ENCODE data around the gene LRCH1. TPM values are rescaled to one million over a fixed set of nuclear protein-coding genes. Genes with fewer than 3 reads are reported as not detected.

LRCH1 gene
- total and polyA plus RNA-seq, 2 experiments from 2014 or later = 3.9 to 9.2 TPM

DNA sequence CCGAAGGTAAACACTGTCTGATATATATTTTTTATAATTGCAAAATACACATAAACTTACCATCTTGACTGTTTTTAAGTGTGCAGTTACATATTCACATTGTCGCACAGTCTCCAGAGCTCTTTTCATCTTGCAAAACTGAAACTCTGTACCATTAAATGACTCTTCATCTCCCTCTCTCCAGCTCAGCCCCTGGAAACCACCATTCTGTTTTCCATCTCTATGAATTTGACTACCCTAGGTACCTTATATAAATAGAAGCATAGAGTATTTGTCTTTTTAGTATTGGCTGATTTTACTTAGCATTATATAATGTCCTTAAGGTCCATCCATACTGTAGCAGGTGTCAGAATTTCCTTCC, 45.8 kb downstream of the LRCH1 start:
- no peak overlapping the region for H3K27ac ChIP-seq (ENCODE audit: low read depth)
- H3K9me2 ChIP-seq (ENCODE audit: insufficient read depth) = no peaks in the 10 kb centered on the region
- no peaks in the 10 kb centered on the region for H3K27me3 Mint-ChIP-seq (ENCODE audit: insufficient read depth, low read depth, poor library complexity)
- peaks cover 9% of the 10 kb centered on the region for H3K4me1 ChIP-seq (ENCODE audit: insufficient read depth)
- peaks cover 20% of the 10 kb centered on the region for H3K4me1 Mint-ChIP-seq
- no peak for DNase-seq (ENCODE audit: low spot score)
- TF ChIP-seq EZH2 (IDR thresholded peaks at IDR 0.05; ENCODE audit: low read depth, unreplicated experiment) (no peak), STAT1 (IDR thresholded peaks at IDR 0.05; ENCODE audit: unreplicated experiment) (no peak), POLR2AphosphoS5 (IDR thresholded peaks at IDR 0.05; ENCODE audit: low read depth) (no peak), ZNF331 (CRISPR knock-in tag; IDR thresholded peaks at IDR 0.05; ENCODE audit: low read depth) (no peak), NANOG (IDR thresholded peaks at IDR 0.05; ENCODE audit: borderline replicate concordance) (no peak)
- TF ChIP-seq, protein P1, sequence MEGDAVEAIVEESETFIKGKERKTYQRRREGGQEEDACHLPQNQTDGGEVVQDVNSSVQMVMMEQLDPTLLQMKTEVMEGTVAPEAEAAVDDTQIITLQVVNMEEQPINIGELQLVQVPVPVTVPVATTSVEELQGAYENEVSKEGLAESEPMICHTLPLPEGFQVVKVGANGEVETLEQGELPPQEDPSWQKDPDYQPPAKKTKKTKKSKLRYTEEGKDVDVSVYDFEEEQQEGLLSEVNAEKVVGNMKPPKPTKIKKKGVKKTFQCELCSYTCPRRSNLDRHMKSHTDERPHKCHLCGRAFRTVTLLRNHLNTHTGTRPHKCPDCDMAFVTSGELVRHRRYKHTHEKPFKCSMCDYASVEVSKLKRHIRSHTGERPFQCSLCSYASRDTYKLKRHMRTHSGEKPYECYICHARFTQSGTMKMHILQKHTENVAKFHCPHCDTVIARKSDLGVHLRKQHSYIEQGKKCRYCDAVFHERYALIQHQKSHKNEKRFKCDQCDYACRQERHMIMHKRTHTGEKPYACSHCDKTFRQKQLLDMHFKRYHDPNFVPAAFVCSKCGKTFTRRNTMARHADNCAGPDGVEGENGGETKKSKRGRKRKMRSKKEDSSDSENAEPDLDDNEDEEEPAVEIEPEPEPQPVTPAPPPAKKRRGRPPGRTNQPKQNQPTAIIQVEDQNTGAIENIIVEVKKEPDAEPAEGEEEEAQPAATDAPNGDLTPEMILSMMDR (conservative IDR thresholded peaks at IDR 0.05; ENCODE audit: low read depth in 2 of 2) = no peak
- TF ChIP-seq, protein P2, sequence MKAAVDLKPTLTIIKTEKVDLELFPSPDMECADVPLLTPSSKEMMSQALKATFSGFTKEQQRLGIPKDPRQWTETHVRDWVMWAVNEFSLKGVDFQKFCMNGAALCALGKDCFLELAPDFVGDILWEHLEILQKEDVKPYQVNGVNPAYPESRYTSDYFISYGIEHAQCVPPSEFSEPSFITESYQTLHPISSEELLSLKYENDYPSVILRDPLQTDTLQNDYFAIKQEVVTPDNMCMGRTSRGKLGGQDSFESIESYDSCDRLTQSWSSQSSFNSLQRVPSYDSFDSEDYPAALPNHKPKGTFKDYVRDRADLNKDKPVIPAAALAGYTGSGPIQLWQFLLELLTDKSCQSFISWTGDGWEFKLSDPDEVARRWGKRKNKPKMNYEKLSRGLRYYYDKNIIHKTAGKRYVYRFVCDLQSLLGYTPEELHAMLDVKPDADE (IDR thresholded peaks at IDR 0.05) = no peak
- TF ChIP-seq, protein P3, sequence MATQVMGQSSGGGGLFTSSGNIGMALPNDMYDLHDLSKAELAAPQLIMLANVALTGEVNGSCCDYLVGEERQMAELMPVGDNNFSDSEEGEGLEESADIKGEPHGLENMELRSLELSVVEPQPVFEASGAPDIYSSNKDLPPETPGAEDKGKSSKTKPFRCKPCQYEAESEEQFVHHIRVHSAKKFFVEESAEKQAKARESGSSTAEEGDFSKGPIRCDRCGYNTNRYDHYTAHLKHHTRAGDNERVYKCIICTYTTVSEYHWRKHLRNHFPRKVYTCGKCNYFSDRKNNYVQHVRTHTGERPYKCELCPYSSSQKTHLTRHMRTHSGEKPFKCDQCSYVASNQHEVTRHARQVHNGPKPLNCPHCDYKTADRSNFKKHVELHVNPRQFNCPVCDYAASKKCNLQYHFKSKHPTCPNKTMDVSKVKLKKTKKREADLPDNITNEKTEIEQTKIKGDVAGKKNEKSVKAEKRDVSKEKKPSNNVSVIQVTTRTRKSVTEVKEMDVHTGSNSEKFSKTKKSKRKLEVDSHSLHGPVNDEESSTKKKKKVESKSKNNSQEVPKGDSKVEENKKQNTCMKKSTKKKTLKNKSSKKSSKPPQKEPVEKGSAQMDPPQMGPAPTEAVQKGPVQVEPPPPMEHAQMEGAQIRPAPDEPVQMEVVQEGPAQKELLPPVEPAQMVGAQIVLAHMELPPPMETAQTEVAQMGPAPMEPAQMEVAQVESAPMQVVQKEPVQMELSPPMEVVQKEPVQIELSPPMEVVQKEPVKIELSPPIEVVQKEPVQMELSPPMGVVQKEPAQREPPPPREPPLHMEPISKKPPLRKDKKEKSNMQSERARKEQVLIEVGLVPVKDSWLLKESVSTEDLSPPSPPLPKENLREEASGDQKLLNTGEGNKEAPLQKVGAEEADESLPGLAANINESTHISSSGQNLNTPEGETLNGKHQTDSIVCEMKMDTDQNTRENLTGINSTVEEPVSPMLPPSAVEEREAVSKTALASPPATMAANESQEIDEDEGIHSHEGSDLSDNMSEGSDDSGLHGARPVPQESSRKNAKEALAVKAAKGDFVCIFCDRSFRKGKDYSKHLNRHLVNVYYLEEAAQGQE (IDR thresholded peaks at IDR 0.05; ENCODE audit: unreplicated experiment) = no peak
- no peak overlapping the region for H3K4me2 ChIP-seq
- peaks cover 4% of the 10 kb centered on the region; the same call in 1 of the 3 replicates for H3K36me3 Mint-ChIP-seq (ENCODE audit: low read depth)
- H3K9me3 Mint-ChIP-seq = no peaks in the 10 kb centered on the region
- H3K27me3 ChIP-seq (ENCODE audit: insufficient read depth) = no peaks in the 10 kb centered on the region
- no peak overlapping the region for H3K4me3 Mint-ChIP-seq
- no peak for ATAC-seq
- H3K27ac Mint-ChIP-seq = no peak overlapping the region
- H4K20me1 ChIP-seq (replicated peaks; ENCODE audit: insufficient read depth) = no peaks in the 10 kb centered on the region
- H2AFZ ChIP-seq = no peak overlapping the region
- no peaks in the 10 kb centered on the region for H3F3A ChIP-seq (replicated peaks; ENCODE audit: low read depth)
- peaks cover 50% of the 10 kb centered on the region for H3K79me2 ChIP-seq (replicated peaks; ENCODE audit: insufficient read depth)
- H3K4me3 ChIP-seq = no peak overlapping the region
- H3K36me3 ChIP-seq (ENCODE audit: insufficient read depth) = no peaks in the 10 kb centered on the region

DNA sequence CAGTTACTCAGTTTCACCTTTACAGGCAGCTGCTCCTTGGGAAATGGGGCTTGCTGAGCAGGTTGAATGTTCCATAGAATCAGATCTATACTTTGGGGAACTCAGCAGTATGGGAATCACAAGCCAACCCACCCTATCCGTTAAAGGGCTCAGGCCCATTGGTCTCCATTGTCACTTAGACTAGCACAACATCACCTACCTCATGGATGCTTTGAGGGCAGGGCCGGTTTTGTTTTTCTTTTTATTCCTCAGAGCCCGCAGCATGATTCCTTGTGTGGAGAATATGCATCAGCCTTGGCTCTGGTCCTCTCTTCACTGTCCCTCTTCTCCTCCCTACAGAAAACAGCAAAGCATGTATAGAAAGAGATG, 48.0 kb downstream of the LRCH1 start:
- peaks cover 4% of the 10 kb centered on the region; the same call in 1 of the 3 replicates for H3K36me3 Mint-ChIP-seq (ENCODE audit: low read depth)
- H4K20me1 ChIP-seq (replicated peaks; ENCODE audit: insufficient read depth) = no peaks in the 10 kb centered on the region
- H3K4me1 ChIP-seq (ENCODE audit: insufficient read depth) = no peaks in the 10 kb centered on the region
- no peaks in the 10 kb centered on the region for H3K36me3 ChIP-seq (ENCODE audit: insufficient read depth)
- H3F3A ChIP-seq (replicated peaks; ENCODE audit: low read depth) = no peaks in the 10 kb centered on the region
- peaks cover 7% of the 10 kb centered on the region; the same call in 2 of the 3 replicates for H3K4me1 Mint-ChIP-seq
- no peak for DNase-seq (ENCODE audit: low spot score)
- no peaks in the 10 kb centered on the region for H3K9me3 Mint-ChIP-seq
- H3K27ac Mint-ChIP-seq = no peak overlapping the region
- H3K27me3 Mint-ChIP-seq (ENCODE audit: insufficient read depth, low read depth, poor library complexity) = peaks cover 1% of the 10 kb centered on the region
- no peak for ATAC-seq
- no peak overlapping the region for H2AFZ ChIP-seq
- no peak overlapping the region for H3K4me2 ChIP-seq
- H3K79me2 ChIP-seq (replicated peaks; ENCODE audit: insufficient read depth) = peaks cover 49% of the 10 kb centered on the region
- H3K27me3 ChIP-seq (ENCODE audit: insufficient read depth) = no peaks in the 10 kb centered on the region
- no peaks in the 10 kb centered on the region for H3K9me2 ChIP-seq (ENCODE audit: insufficient read depth)
- no peak overlapping the region; the same call in 1 of the 2 replicates for H3K27ac ChIP-seq (ENCODE audit: low read depth)
- H3K4me3 Mint-ChIP-seq = no peak overlapping the region
- no peak overlapping the region for H3K4me3 ChIP-seq
- no peak for TF ChIP-seq JUNB (IDR thresholded peaks at IDR 0.05; ENCODE audit: unreplicated experiment)
- TF ChIP-seq NANOG (IDR thresholded peaks at IDR 0.05; ENCODE audit: borderline replicate concordance) = no peak
- TF ChIP-seq ZNF331 (CRISPR knock-in tag; IDR thresholded peaks at IDR 0.05; ENCODE audit: low read depth) = no peak
- TF ChIP-seq, protein P3 (IDR thresholded peaks at IDR 0.05; ENCODE audit: unreplicated experiment) = no peak
- TF ChIP-seq, protein P2 (IDR thresholded peaks at IDR 0.05) = no peak
